Tibial nerve (tissue), 3 donors: ENCODE measurements around the gene SEZ6.

Experiments used
- CTCF ChIP-seq, 5 experiments: fragments of 200-600 bp in 3 of 5; fragments of 450-650 bp in 2 of 5; sonication (generic) in 3 of 5; IDR thresholded peaks; one replicate each; pipeline ENCODE4 v1.5.1; 2016 to 2019; ENCODE audit warnings: antibody characterized with exemption in 5 of 5, mild to moderate bottlenecking in 3 of 5, moderate library complexity in 2 of 5
- POLR2A ChIP-seq, 2 donors: fragments of 450-650 bp; IDR thresholded peaks; one replicate each; pipeline ENCODE4 v1.6.1; 2017; ENCODE audit warnings: antibody characterized with exemption in 2 of 2, mild to moderate bottlenecking in 2 of 2, moderate library complexity in 2 of 2

- TF ChIP-seq CTCF (IDR thresholded peaks at IDR 0.05) (no peak), POLR2A (IDR thresholded peaks at IDR 0.05) (no peak)
Observed at GRCh38 chr17:29037739-29038084, 31.9 kb upstream of the SEZ6 start.
